ENCODE measurements around the gene OCA2. TPM values are rescaled to one million over a fixed set of nuclear protein-coding genes. Genes with fewer than 3 reads are reported as not detected.

OCA2 gene
- polyA plus RNA-seq, 3 donors = not detected

GRCh38 chr15:27932600-27932999, 166.5 kb downstream of the OCA2 start:
- H3K27ac ChIP-seq (ENCODE audit: low read depth in 1 of 2, low read length in 2 of 2) = no peak overlapping the region
- H3K9me3 ChIP-seq (replicated peaks in 1 of 2; ENCODE audit: control insufficient read depth in 1 of 2, insufficient read depth in 1 of 2, low read length in 2 of 2) = peaks cover 20 to 28% of the 10 kb centered on the region in 2 donors
- no peak overlapping the region for H2AFZ ChIP-seq (ENCODE audit: insufficient read depth, low read depth, low read length, poor library complexity, severe bottlenecking)
- no peaks in the 10 kb centered on the region for H3K79me2 ChIP-seq (ENCODE audit: insufficient read depth, low read length)
- no peaks in the 10 kb centered on the region for H3K36me3 Mint-ChIP-seq
- TF ChIP-seq, protein P1, sequence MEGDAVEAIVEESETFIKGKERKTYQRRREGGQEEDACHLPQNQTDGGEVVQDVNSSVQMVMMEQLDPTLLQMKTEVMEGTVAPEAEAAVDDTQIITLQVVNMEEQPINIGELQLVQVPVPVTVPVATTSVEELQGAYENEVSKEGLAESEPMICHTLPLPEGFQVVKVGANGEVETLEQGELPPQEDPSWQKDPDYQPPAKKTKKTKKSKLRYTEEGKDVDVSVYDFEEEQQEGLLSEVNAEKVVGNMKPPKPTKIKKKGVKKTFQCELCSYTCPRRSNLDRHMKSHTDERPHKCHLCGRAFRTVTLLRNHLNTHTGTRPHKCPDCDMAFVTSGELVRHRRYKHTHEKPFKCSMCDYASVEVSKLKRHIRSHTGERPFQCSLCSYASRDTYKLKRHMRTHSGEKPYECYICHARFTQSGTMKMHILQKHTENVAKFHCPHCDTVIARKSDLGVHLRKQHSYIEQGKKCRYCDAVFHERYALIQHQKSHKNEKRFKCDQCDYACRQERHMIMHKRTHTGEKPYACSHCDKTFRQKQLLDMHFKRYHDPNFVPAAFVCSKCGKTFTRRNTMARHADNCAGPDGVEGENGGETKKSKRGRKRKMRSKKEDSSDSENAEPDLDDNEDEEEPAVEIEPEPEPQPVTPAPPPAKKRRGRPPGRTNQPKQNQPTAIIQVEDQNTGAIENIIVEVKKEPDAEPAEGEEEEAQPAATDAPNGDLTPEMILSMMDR (IDR thresholded peaks at IDR 0.05) = no peak
- H4K20me1 ChIP-seq (ENCODE audit: insufficient read depth, low read length) = no peaks in the 10 kb centered on the region
- no peak for DNase-seq
- intact Hi-C loops (cut with micrococcal nuclease) = no loop called here
- WGBS (ENCODE audit: insufficient coverage) = no CpG with 5 or more reads among the region's 3 CpGs
- no peaks in the 10 kb centered on the region for H3K27me3 ChIP-seq (ENCODE audit: control insufficient read depth in 2 of 2, insufficient read depth in 2 of 2, low read length in 2 of 2)
- no peak overlapping the region for H3K4me3 Mint-ChIP-seq
- no peak overlapping the region for H3K9ac ChIP-seq (ENCODE audit: insufficient read depth, low read length, poor library complexity, severe bottlenecking)
- H3K9me3 Mint-ChIP-seq = peaks cover 6 to 39% (median 24%) of the 10 kb centered on the region in 7 donors
- no peaks in the 10 kb centered on the region for H3K36me3 ChIP-seq (replicated peaks in 1 of 2; ENCODE audit: control insufficient read depth in 1 of 2, insufficient read depth in 2 of 2, low read length in 2 of 2)
- no peaks in the 10 kb centered on the region for H3K27me3 Mint-ChIP-seq (ENCODE audit: low read depth in 3 of 3)
- no peak overlapping the region for H3K27ac Mint-ChIP-seq
- H3K4me1 Mint-ChIP-seq = no peaks in the 10 kb centered on the region
- no peak overlapping the region for H3K4me2 ChIP-seq (replicated peaks; ENCODE audit: extremely low read depth, low read length, poor library complexity, severe bottlenecking)
- no peak overlapping the region for H3K4me3 ChIP-seq (replicated peaks in 1 of 3; ENCODE audit: low read depth in 2 of 3, low read length in 3 of 3)
- H3K4me1 ChIP-seq (ENCODE audit: control insufficient read depth in 1 of 2, insufficient read depth in 2 of 2, low read length in 2 of 2) = no peaks in the 10 kb centered on the region

DNA sequence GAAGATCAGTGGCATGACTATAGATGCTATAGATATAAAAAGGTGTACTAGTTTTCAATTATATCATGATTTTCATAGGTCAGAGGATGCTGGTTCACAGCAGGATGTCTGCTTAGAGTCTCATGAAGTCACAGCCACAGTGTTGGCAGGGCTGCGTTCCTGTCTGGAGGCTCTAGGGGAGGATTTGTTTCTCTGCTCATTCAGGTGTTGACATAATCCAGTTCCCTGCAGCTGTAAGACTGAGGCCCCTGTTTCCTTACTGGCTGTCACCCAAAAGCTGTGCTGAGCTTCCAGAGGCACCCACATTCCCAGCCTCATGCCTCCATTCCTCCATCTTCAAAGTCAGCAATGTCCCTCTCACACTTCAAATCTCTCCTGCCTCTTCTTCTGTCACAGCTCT, 170.7 kb downstream of the OCA2 start:
- H3K4me3 Mint-ChIP-seq = no peak overlapping the region
- Histone ChIP-seq H2AFZ (ENCODE audit: insufficient read depth, low read depth, low read length, poor library complexity, severe bottlenecking) (no peak overlapping the region), H4K20me1 (ENCODE audit: insufficient read depth, low read length) (no peaks in the 10 kb centered on the region), H3K79me2 (ENCODE audit: insufficient read depth, low read length) (no peaks in the 10 kb centered on the region), H3K27me3 (ENCODE audit: control insufficient read depth in 2 of 2, insufficient read depth in 2 of 2, low read length in 2 of 2) (no peaks in the 10 kb centered on the region), H3K9ac (ENCODE audit: insufficient read depth, low read length, poor library complexity, severe bottlenecking) (no peak overlapping the region), H3K36me3 (replicated peaks in 1 of 2; ENCODE audit: control insufficient read depth in 1 of 2, insufficient read depth in 2 of 2, low read length in 2 of 2) (no peaks in the 10 kb centered on the region), H3K4me1 (ENCODE audit: control insufficient read depth in 1 of 2, insufficient read depth in 2 of 2, low read length in 2 of 2) (no peaks in the 10 kb centered on the region), H3K27ac (ENCODE audit: low read depth in 1 of 2, low read length in 2 of 2) (no peak overlapping the region), H3K9me3 (replicated peaks in 1 of 2; ENCODE audit: control insufficient read depth in 1 of 2, insufficient read depth in 1 of 2, low read length in 2 of 2) (peaks cover 13 to 15% of the 10 kb centered on the region in 2 donors), H3K4me2 (replicated peaks; ENCODE audit: extremely low read depth, low read length, poor library complexity, severe bottlenecking) (no peak overlapping the region), H3K4me3 (replicated peaks in 1 of 3; ENCODE audit: low read depth in 2 of 3, low read length in 3 of 3) (no peak overlapping the region)
- no peaks in the 10 kb centered on the region for H3K4me1 Mint-ChIP-seq
- TF ChIP-seq, protein P1 (IDR thresholded peaks at IDR 0.05) = no peak
- H3K27ac Mint-ChIP-seq = no peak overlapping the region
- intact Hi-C loops (cut with micrococcal nuclease) = no loop called here
- WGBS (ENCODE audit: insufficient coverage) = 50% methylated on average over 1 of the region's 1 CpG
- no peaks in the 10 kb centered on the region for H3K27me3 Mint-ChIP-seq (ENCODE audit: low read depth in 3 of 3)
- no peak for DNase-seq
- H3K36me3 Mint-ChIP-seq = no peaks in the 10 kb centered on the region
- H3K9me3 Mint-ChIP-seq = peaks cover 6 to 32% (median 15%) of the 10 kb centered on the region in 7 donors
